ENCODE data around the gene CEACAM19. TPM values are rescaled to one million over a fixed set of nuclear protein-coding genes. Genes with fewer than 3 reads are reported as not detected.

Gene CEACAM19
- total RNA-seq, 1 experiment from 2014 or later = 8.0 TPM

- no TSS peak for BruUV-seq (replicated peaks)
- intact Hi-C loops (cut with micrococcal nuclease; ENCODE audit: unreplicated experiment) = no loop called here
- Histone ChIP-seq H4K20me1 (ENCODE audit: insufficient read depth) (peaks cover 13% of the 10 kb centered on the region), H3F3A (ENCODE audit: insufficient read depth, low read depth) (peaks cover 33% of the 10 kb centered on the region), H3K9me2 (ENCODE audit: insufficient read depth) (no peaks in the 10 kb centered on the region), H3K27ac (no peak overlapping the region), H3K4me1 (replicated peaks; ENCODE audit: insufficient read depth) (peaks cover 57% of the 10 kb centered on the region), H3K4me3 (no peak overlapping the region), H3K9me3 (ENCODE audit: insufficient read depth, low read depth) (no peaks in the 10 kb centered on the region), H3K79me2 (ENCODE audit: low read depth) (peaks cover 49% of the 10 kb centered on the region), H3K36me3 (ENCODE audit: low read depth) (peaks cover 10% of the 10 kb centered on the region; the same call in 1 of the 2 replicates), H3K4me2 (no peak overlapping the region; the same call in 1 of the 2 replicates), H2AFZ (no peak overlapping the region), H3K27me3 (ENCODE audit: insufficient read depth, low read depth) (no peaks in the 10 kb centered on the region)
- CTCF ChIA-PET = no interaction called here
- POLR2A ChIA-PET (ENCODE audit: unreplicated experiment) = no interaction called here
- TF ChIP-seq EZH2 (IDR thresholded peaks at IDR 0.05; ENCODE audit: low read depth) (no peak), CTCF (conservative IDR thresholded peaks at IDR 0.05) (no peak)
- DNase-seq = no peak
Observed at GRCh38 chr19:44641501-44642265, 29.6 kb upstream of the CEACAM19 start.

GRCh38 chr19:44642377-44642776, 28.9 kb upstream of the CEACAM19 start:
- BruUV-seq (replicated peaks) = no TSS peak
- Histone ChIP-seq H3K27me3 (ENCODE audit: insufficient read depth, low read depth) (no peaks in the 10 kb centered on the region), H3K36me3 (ENCODE audit: low read depth) (peaks cover 11% of the 10 kb centered on the region; the same call in 1 of the 2 replicates), H3K4me2 (peak overlapping the region; percentile 80; the same call in 1 of the 2 replicates), H2AFZ (no peak overlapping the region), H3F3A (ENCODE audit: insufficient read depth, low read depth) (peaks cover 31% of the 10 kb centered on the region), H3K27ac (no peak overlapping the region), H3K9me3 (ENCODE audit: insufficient read depth, low read depth) (no peaks in the 10 kb centered on the region), H3K9me2 (ENCODE audit: insufficient read depth) (no peaks in the 10 kb centered on the region), H3K4me3 (peak overlapping the region; percentile 88; the same call in 1 of the 2 replicates), H3K4me1 (replicated peaks; ENCODE audit: insufficient read depth) (peaks cover 51% of the 10 kb centered on the region), H4K20me1 (ENCODE audit: insufficient read depth) (peaks cover 15% of the 10 kb centered on the region), H3K79me2 (ENCODE audit: low read depth) (peaks cover 56% of the 10 kb centered on the region)
- TF ChIP-seq CTCF (conservative IDR thresholded peaks at IDR 0.05) (no peak), EZH2 (IDR thresholded peaks at IDR 0.05; ENCODE audit: low read depth) (no peak)
- ChIA-PET CTCF (no interaction called here), POLR2A (ENCODE audit: unreplicated experiment) (interaction anchor here (0.7 kb wide), 1 partner anchor 57 kb away, joined by 6 read pairs; no protein-coding TSS in a partner anchor)
- intact Hi-C loops (cut with micrococcal nuclease; ENCODE audit: unreplicated experiment) = no loop called here
- no peak for DNase-seq

GRCh38 chr19:44643605-44644401, 27.5 kb upstream of the CEACAM19 start, which contains the start of gene PVR:
PVR (plus strand) TSS chr19:44643910; CDS start chr19:44644097, 187 bp downstream.
- Histone ChIP-seq H3K9me3 (ENCODE audit: insufficient read depth, low read depth) (no peaks in the 10 kb centered on the region), H3K9me2 (ENCODE audit: insufficient read depth) (no peaks in the 10 kb centered on the region), H3K36me3 (ENCODE audit: low read depth) (peaks cover 22% of the 10 kb centered on the region), H3K4me3 (peak within 1 kb of the TSS; percentile 88), H4K20me1 (ENCODE audit: insufficient read depth) (peaks cover 24% of the 10 kb centered on the region), H3K27ac (peak within 1 kb of the TSS; percentile 92), H3K4me2 (peak within 1 kb of the TSS; percentile 80), H3K4me1 (replicated peaks; ENCODE audit: insufficient read depth) (peaks cover 49% of the 10 kb centered on the region), H2AFZ (peak within 1 kb of the TSS; percentile 67), H3K27me3 (ENCODE audit: insufficient read depth, low read depth) (no peaks in the 10 kb centered on the region), H3K79me2 (ENCODE audit: low read depth) (peaks cover 69% of the 10 kb centered on the region), H3F3A (ENCODE audit: insufficient read depth, low read depth) (peaks cover 42% of the 10 kb centered on the region)
- ChIA-PET CTCF (interaction anchor here (0.7 kb wide), 1 partner anchor 67 kb away, joined by 9 read pairs; no protein-coding TSS in a partner anchor), POLR2A (ENCODE audit: unreplicated experiment) (interaction anchor here (0.5 to 1.0 kb wide), 9 partner anchors 8 to 1023 kb away, joined by 3 to 10 read pairs (median 3); no protein-coding TSS in a partner anchor)
- peak; percentile 70 to 78 for DNase-seq
- no peak for TF ChIP-seq CTCF (conservative IDR thresholded peaks at IDR 0.05)
- no peak for TF ChIP-seq EZH2 (IDR thresholded peaks at IDR 0.05; ENCODE audit: low read depth)
- intact Hi-C loops (cut with micrococcal nuclease; ENCODE audit: unreplicated experiment) = loop anchor here (1.0 kb wide), 2 partner anchors 18 to 56 kb away; no protein-coding TSS in a partner anchor
- BruUV-seq (replicated peaks) = TSS peak; percentile 59
